H1 (cell line): ENCODE measurements around the gene ACAP1. TPM values are rescaled to one million over a fixed set of nuclear protein-coding genes. Genes with fewer than 3 reads are reported as not detected.

ENCODE experiments used
- CTCF ChIA-PET: fragments of 300-600 bp; sonication (Branson Sonifier 250); formaldehyde crosslinking; loops from one replicate; lab custom pipeline; 2021; ENCODE audit not compliant: partially characterized antibody; lab: Charles Lee
- POLR2A ChIA-PET: fragments of 300-600 bp; sonication (Branson Sonifier 250); formaldehyde crosslinking; loops from one replicate; lab custom pipeline; 2021; ENCODE audit warnings: inconsistent platforms; ENCODE audit not compliant: partially characterized antibody; lab: Charles Lee
- DNase-seq, 2 experiments: peaks; one replicate each; pipeline versions ENCODE4 v3.0.0 to v3.0.0-alpha.2; 2010 to 2022; ENCODE audit warnings: low spot score in 2 of 2, low read depth in 1 of 2, mixed read lengths in 1 of 2
- FAIRE-seq: peaks from 2 replicates; lab custom pipeline; 2011; peaks lifted over from hg19 to GRCh38; lab: Jason Lieb, UNC
- H2AFZ ChIP-seq: 2 replicates; pipeline ENCODE4 v1.8.1; 2012; ENCODE audit warnings: low read length, inconsistent platforms
- H2AK5ac ChIP-seq: 2 replicates; pipeline ENCODE4 v1.6.1; 2013; ENCODE audit warnings: low read depth, low read length
- H2BK120ac ChIP-seq: replicated peaks from 2 replicates; pipeline ENCODE3; 2013; ENCODE audit warnings: low read depth, low read length, inconsistent platforms
- H2BK12ac ChIP-seq: 2 replicates; pipeline ENCODE4 v1.6.1; 2013; ENCODE audit warnings: low read depth, low read length
- H2BK15ac ChIP-seq: 2 replicates; pipeline ENCODE4 v1.6.1; 2013; ENCODE audit warnings: low read length
- H2BK20ac ChIP-seq: 2 replicates; pipeline ENCODE4 v1.6.1; 2013; ENCODE audit warnings: low read length
- H2BK5ac ChIP-seq: 2 replicates; pipeline ENCODE4 v1.6.1; 2013; ENCODE audit warnings: low read depth, low read length
- H3K14ac ChIP-seq: 2 replicates; pipeline ENCODE4 v1.6.1; 2013; ENCODE audit warnings: inconsistent platforms; ENCODE audit not compliant: insufficient read length
- H3K18ac ChIP-seq: 2 replicates; pipeline ENCODE4 v1.6.1; 2013; ENCODE audit warnings: low read length; ENCODE audit errors: extremely low read depth
- H3K23ac ChIP-seq: 2 replicates; pipeline ENCODE4 v1.6.1; 2013; ENCODE audit warnings: inconsistent platforms; ENCODE audit not compliant: insufficient read length
- H3K23me2 ChIP-seq: 2 replicates; pipeline ENCODE4 v1.6.1; 2013; ENCODE audit warnings: low read depth, low read length
- H3K27ac ChIP-seq: 2 replicates; pipeline ENCODE4 v1.6.1; 2011; ENCODE audit warnings: low read depth, low read length, inconsistent platforms
- H3K27me3 ChIP-seq, 4 experiments: replicated peaks in 1 of 4; 1 replicate in 1 of 4; 2 replicates in 3 of 4; pipeline versions ENCODE4 v1.6.1 to v1.8.1; 2011 to 2013; ENCODE audit warnings: low read length in 3 of 4, mild to moderate bottlenecking in 3 of 4, inconsistent platforms in 2 of 4, mixed read lengths in 2 of 4, moderate library complexity in 1 of 4; ENCODE audit not compliant: control insufficient read depth in 3 of 4, insufficient read depth in 3 of 4; ENCODE audit errors: extremely low read depth in 1 of 4
- H3K36me3 ChIP-seq, 4 experiments: 2 replicates each; pipeline versions ENCODE4 v1.6.1 to v1.8.1; 2011 to 2013; ENCODE audit warnings: mild to moderate bottlenecking in 4 of 4, low read length in 3 of 4, moderate library complexity in 2 of 4, control low read depth in 1 of 4, inconsistent platforms in 1 of 4; ENCODE audit not compliant: insufficient read depth in 4 of 4, control insufficient read depth in 2 of 4
- H3K4ac ChIP-seq: replicated peaks from 2 replicates; pipeline ENCODE3; 2013; ENCODE audit warnings: low read length, low read depth, mixed read lengths, inconsistent platforms; ENCODE audit not compliant: insufficient read length
- H3K4me1 ChIP-seq, 4 experiments: replicated peaks in 1 of 4; 1 replicate in 1 of 4; 2 replicates in 3 of 4; pipeline versions ENCODE4 v1.6.1 to v1.8.1; 2011 to 2013; ENCODE audit warnings: low read length in 3 of 4, inconsistent platforms in 2 of 4, mixed read lengths in 1 of 4; ENCODE audit not compliant: insufficient read depth in 4 of 4, control insufficient read depth in 3 of 4
- H3K4me2 ChIP-seq, 2 experiments: 2 replicates each; pipeline versions ENCODE4 v1.6.1 to v1.8.1; 2011 to 2013; ENCODE audit warnings: low read depth in 2 of 2, low read length in 2 of 2, control low read depth in 1 of 2, inconsistent platforms in 1 of 2, mild to moderate bottlenecking in 1 of 2; ENCODE audit not compliant: insufficient read depth in 1 of 2
- H3K4me3 ChIP-seq, 4 experiments: fragments of 200-600, 300-600 bp in 1 of 4; sonication (generic), shearing (Covaris generic), sonication (Bioruptor Twin) in 1 of 4; 2 replicates each; pipeline versions ENCODE4 v1.5.1 to v1.8.1; 2011 to 2016; ENCODE audit warnings: low read length in 4 of 4, low read depth in 3 of 4, control low read depth in 2 of 4, inconsistent platforms in 2 of 4, mild to moderate bottlenecking in 2 of 4, mixed read lengths in 1 of 4, moderate library complexity in 1 of 4; ENCODE audit not compliant: insufficient read depth in 2 of 4; ENCODE audit errors: extremely low read depth in 1 of 4
- H3K56ac ChIP-seq: replicated peaks from 2 replicates; pipeline ENCODE3; 2013; ENCODE audit warnings: low read depth, mild to moderate bottlenecking, mixed read lengths, low read length, inconsistent platforms; ENCODE audit not compliant: insufficient read length
- H3K79me1 ChIP-seq: 2 replicates; pipeline ENCODE4 v1.6.1; 2013; ENCODE audit warnings: low read depth, low read length, control low read depth
- H3K79me2 ChIP-seq, 2 experiments: 2 replicates each; pipeline versions ENCODE4 v1.6.1 to v1.8.1; 2012 to 2013; ENCODE audit warnings: low read length in 2 of 2, mild to moderate bottlenecking in 2 of 2, inconsistent platforms in 1 of 2; ENCODE audit not compliant: insufficient read depth in 2 of 2, control insufficient read depth in 1 of 2
- H3K9ac ChIP-seq, 4 experiments: replicated peaks in 1 of 4; 1 replicate in 1 of 4; 2 replicates in 3 of 4; pipeline versions ENCODE4 v1.6.1 to v1.8.1; 2011 to 2013; ENCODE audit warnings: low read depth in 3 of 4, low read length in 3 of 4, control low read depth in 2 of 4, mild to moderate bottlenecking in 2 of 4, moderate library complexity in 2 of 4, inconsistent platforms in 1 of 4; ENCODE audit errors: extremely low read depth in 1 of 4
- H3K9me3 ChIP-seq, 2 experiments: 2 replicates each; pipeline versions ENCODE4 v1.6.1 to v1.8.1; 2012 to 2013; ENCODE audit warnings: mild to moderate bottlenecking in 2 of 2, moderate library complexity in 2 of 2, control low read depth in 1 of 2, inconsistent platforms in 1 of 2, low read depth in 1 of 2, low read length in 1 of 2, mixed read lengths in 1 of 2; ENCODE audit not compliant: insufficient read depth in 2 of 2
- H4K20me1 ChIP-seq, 2 experiments: replicated peaks in 1 of 2; 2 replicates each; pipeline versions ENCODE3 to v1.8.1; 2011 to 2013; ENCODE audit warnings: inconsistent platforms in 2 of 2, low read length in 2 of 2, mild to moderate bottlenecking in 1 of 2; ENCODE audit not compliant: insufficient read depth in 2 of 2, control insufficient read depth in 1 of 2
- H4K5ac ChIP-seq: 2 replicates; pipeline ENCODE4 v1.6.1; 2013; ENCODE audit warnings: low read length, low read depth, mixed read lengths, inconsistent platforms; ENCODE audit not compliant: insufficient read length
- H4K8ac ChIP-seq: 2 replicates; pipeline ENCODE4 v1.8.0; 2013; ENCODE audit warnings: mild to moderate bottlenecking, moderate library complexity, low read length, inconsistent platforms; ENCODE audit not compliant: insufficient read depth; ENCODE audit errors: extremely low read depth
- H4K91ac ChIP-seq: replicated peaks from 2 replicates; pipeline ENCODE3; 2013; ENCODE audit warnings: low read length, mixed read lengths, inconsistent platforms; ENCODE audit not compliant: insufficient read length
- BRCA1 ChIP-seq: IDR thresholded peaks from 2 replicates; pipeline ENCODE4 v1.6.1; 2012; ENCODE audit warnings: low read depth, low read length, improper control_type of control experiment
- CTBP2 ChIP-seq: IDR thresholded peaks from 2 replicates; pipeline ENCODE4 v1.7.0; 2011; ENCODE audit warnings: borderline replicate concordance, mild to moderate bottlenecking, moderate library complexity, mixed read lengths, low read length; ENCODE audit not compliant: insufficient read depth, insufficient read length
- EZH2 ChIP-seq: fragments of 200-600 bp; sonication (generic); IDR thresholded peaks from 2 replicates; pipeline ENCODE4 v1.7.1; 2012; ENCODE audit warnings: low read depth, mild to moderate bottlenecking, moderate library complexity, low read length, inconsistent platforms; ENCODE audit not compliant: severe bottlenecking
- FOSL1 ChIP-seq: IDR thresholded peaks from 2 replicates; pipeline ENCODE4 v1.6.1; 2011; ENCODE audit warnings: mild to moderate bottlenecking, low read depth, low read length, moderate library complexity; ENCODE audit not compliant: insufficient read depth
- HDAC6 ChIP-seq: IDR thresholded peaks from one replicate; pipeline ENCODE4 v1.7.1; 2012; ENCODE audit warnings: low read depth, mild to moderate bottlenecking, inconsistent platforms, low read length, moderate library complexity
- KDM1A ChIP-seq: fragments of 200-600, 300-600 bp; sonication (generic); IDR thresholded peaks from 2 replicates; pipeline ENCODE4 v1.7.1; 2016; ENCODE audit warnings: mild to moderate bottlenecking, low read length, borderline replicate concordance
- RFX5 ChIP-seq: IDR thresholded peaks from 2 replicates; pipeline ENCODE4 v1.6.1; 2011; ENCODE audit warnings: low read depth, low read length, improper control_type of control experiment, borderline replicate concordance
- TAF1 ChIP-seq: IDR thresholded peaks from 2 replicates; pipeline ENCODE4 v1.6.1; 2011; ENCODE audit warnings: mild to moderate bottlenecking, low read depth, low read length
- TAF7 ChIP-seq: optimal IDR thresholded peaks from 2 replicates; pipeline ENCODE3; 2011; ENCODE audit warnings: low read depth, mild to moderate bottlenecking, inconsistent platforms, low read length, moderate library complexity, borderline replicate concordance
- YY1 ChIP-seq: IDR thresholded peaks from 2 replicates; pipeline ENCODE4 v1.6.1; 2011; ENCODE audit warnings: low read depth, mild to moderate bottlenecking, low read length
- WGBS, 2 experiments: shearing (Covaris generic) in 1 of 2; methylation state at CpG; one replicate each; pipeline versions ENCODE4 v1.1.6 to v1.1.7; 2013 to 2015; ENCODE audit warnings: low lambda C conversion rate in 2 of 2, mixed read lengths in 2 of 2, inconsistent platforms in 1 of 2, low coverage in 1 of 2, missing lambda C conversion rate in 1 of 2; ENCODE audit not compliant: insufficient replicate concordance in 2 of 2, insufficient coverage in 1 of 2, insufficient read length in 1 of 2; ENCODE audit errors: extremely low coverage in 1 of 2, missing lambda C conversion rate in 1 of 2; 5-methylcytosine and 5-hydroxymethylcytosine counted together
- polyA plus RNA-seq, 7 experiments: library from polyadenylated mRNA; depleted of rRNA in 3 of 7; stranded (reverse) in 5 of 7; unstranded in 2 of 7; fragments of >200 nt in 5 of 7; fragments of 200-250 nt in 2 of 7; gene quantifications; 1 replicate in 5 of 7; 2 replicates in 1 of 7; 4 replicates in 1 of 7; pipeline versions ENCODE4 v1.2.1 to v1.2.3, GENCODE V29; 2011 to 2013; ENCODE audit warnings: missing spikeins in 2 of 7, mixed read lengths in 2 of 7
- total RNA-seq: library from RNA; stranded (reverse); fragmentation: NEBNext Ultra II Directional; extraction: Animal tissue kit (Norgen Biotek cat#: 25700); gene quantifications from 2 replicates; pipeline ENCODE4 v1.2.1, GENCODE V29; 2021
- TF ChIP-seq, protein P1 (sequence below): IDR thresholded peaks from 2 replicates; pipeline ENCODE4 v1.6.1; 2011; ENCODE audit warnings: low read depth, mild to moderate bottlenecking, low read length; ENCODE audit not compliant: insufficient read depth

The ACAP1 gene
- total and polyA plus RNA-seq, 2 of the 8 experiments (the other 6 are each of a cell fraction or from before 2014, with no cell fraction given): 11.9 to 45.1 TPM

GRCh38 chr17:7341842-7342241 lies 5.5 kb downstream of the ACAP1 start:
- no peaks in the 10 kb centered on the region for H4K20me1 ChIP-seq
- H3K9me3 ChIP-seq: no peaks in the 10 kb centered on the region
- DNase-seq (no peak), FAIRE-seq (no peak)
- H3K56ac ChIP-seq: no peak overlapping the region
- 91% methylated on average over 12 of the region's 13 CpGs; no CpG with 5 or more reads in 1 of the 2 experiments for WGBS, 2 experiments
- H3K27me3 ChIP-seq: no peaks in the 10 kb centered on the region
- H3K23ac ChIP-seq: no peak overlapping the region
- no peak overlapping the region for H3K9ac ChIP-seq
- ChIA-PET CTCF (interaction anchor here (0.6 to 14.1 kb wide), 6 partner anchors 8 to 196 kb away, joined by 3 to 167 read pairs (median 3); partner anchors contain the start of gene NEURL4), POLR2A (interaction anchor here (0.7 to 1.5 kb wide), 5 partner anchors 12 to 79 kb away, joined by 3 to 7 read pairs (median 5); no protein-coding TSS in a partner anchor)
- H3K79me1 ChIP-seq: no peaks in the 10 kb centered on the region
- no peak overlapping the region for H2BK15ac ChIP-seq
- H3K4me3 ChIP-seq: no peak overlapping the region
- no peak overlapping the region; the same call in 1 of the 2 replicates for H2BK5ac ChIP-seq
- peaks cover 0 to 8% (median 5%) of the 10 kb centered on the region in 4 experiments; a peak in 6 of 7 replicates for H3K4me1 ChIP-seq
- H3K4me2 ChIP-seq: no peak overlapping the region
- H3K4ac ChIP-seq: no peak overlapping the region
- no peak overlapping the region for H2AFZ ChIP-seq
- no peak overlapping the region for H3K27ac ChIP-seq
- no peaks in the 10 kb centered on the region; a peak in 1 of 8 replicates for H3K36me3 ChIP-seq
- H3K14ac ChIP-seq: no peak overlapping the region
- H2BK20ac ChIP-seq: no peak overlapping the region
- H3K23me2 ChIP-seq: no peaks in the 10 kb centered on the region; the same call in 1 of the 2 replicates
- no peak overlapping the region for H2AK5ac ChIP-seq
- H2BK120ac ChIP-seq: no peak overlapping the region
- no peaks in the 10 kb centered on the region for H3K79me2 ChIP-seq
- no peak overlapping the region for H4K5ac ChIP-seq
- no peak overlapping the region for H3K18ac ChIP-seq
- TF ChIP-seq HDAC6 (no peak), BRCA1 (no peak), EZH2 (no peak), CTBP2 (no peak), YY1 (no peak), RFX5 (no peak), TAF1 (no peak), TAF7 (no peak), KDM1A (no peak), FOSL1 (no peak)
- TF ChIP-seq, protein P1, sequence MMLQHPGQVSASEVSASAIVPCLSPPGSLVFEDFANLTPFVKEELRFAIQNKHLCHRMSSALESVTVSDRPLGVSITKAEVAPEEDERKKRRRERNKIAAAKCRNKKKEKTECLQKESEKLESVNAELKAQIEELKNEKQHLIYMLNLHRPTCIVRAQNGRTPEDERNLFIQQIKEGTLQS: no peak
- H2BK12ac ChIP-seq: no peak overlapping the region
- no peak overlapping the region for H4K91ac ChIP-seq
- H4K8ac ChIP-seq: no peak overlapping the region
